Caco-2 (cell line): ENCODE data around the gene LRRC75A. TPM values are rescaled to one million over a fixed set of nuclear protein-coding genes. Genes with fewer than 3 reads are reported as not detected.

ENCODE experiments used
- BruUV-seq: library from RNA; stranded (reverse); fragments of 400-500 nt; replicated peaks from 2 replicates; lab custom pipeline; 2021; lab: Mats Ljungman, UMichigan
- CTCF ChIA-PET: fragments of 300-600 bp; sonication (Branson Sonifier 250); formaldehyde crosslinking; loops from one replicate; lab custom pipeline; 2022; ENCODE audit warnings: antibody characterized with exemption; lab: Charles Lee
- POLR2A ChIA-PET: fragments of 300-600 bp; sonication (Branson Sonifier 250); formaldehyde crosslinking; loops from one replicate; lab custom pipeline; 2022; ENCODE audit warnings: antibody characterized with exemption; lab: Charles Lee
- DNase-seq, 2 experiments: peaks; one replicate each; pipeline versions ENCODE4 v3.0.0 to v3.0.0-alpha.2; 2020 to 2022
- H3K27me3 ChIP-seq: replicated peaks from 2 replicates; pipeline ENCODE4 v1.6.0; 2011; ENCODE audit warnings: low read length; ENCODE audit not compliant: control insufficient read depth, insufficient read depth
- H3K36me3 ChIP-seq: 2 replicates; pipeline ENCODE4 v1.5.1; 2011; ENCODE audit warnings: low read length; ENCODE audit not compliant: control insufficient read depth, insufficient read depth
- H3K4me1 ChIP-seq: fragments of 250-450 bp; sonication (Bioruptor Pico); 2 replicates; pipeline ENCODE4 v1.5.1; 2020; ENCODE audit warnings: mild to moderate bottlenecking
- H3K4me3 ChIP-seq: 2 replicates; pipeline ENCODE4 v1.5.1; 2011; ENCODE audit warnings: low read depth, mild to moderate bottlenecking, control low read depth, low read length
- H3K9me3 ChIP-seq: fragments of 250-450 bp; sonication (Bioruptor Pico); 2 replicates; pipeline ENCODE4 v1.5.1; 2020; ENCODE audit warnings: mild to moderate bottlenecking, moderate library complexity
- H3K27ac Mint-ChIP-seq: one replicate; pipeline ENCODE4 v1.8.0; 2022; ENCODE audit warnings: mixed read lengths; ENCODE audit not compliant: unreplicated experiment
- H3K27me3 Mint-ChIP-seq: one replicate; pipeline ENCODE4 v1.8.0; 2022; ENCODE audit warnings: mixed read lengths; ENCODE audit not compliant: insufficient read depth, unreplicated experiment
- H3K36me3 Mint-ChIP-seq: one replicate; pipeline ENCODE4 v1.8.0; 2022; ENCODE audit warnings: mild to moderate bottlenecking, mixed read lengths; ENCODE audit not compliant: insufficient read depth, unreplicated experiment
- H3K4me1 Mint-ChIP-seq: one replicate; pipeline ENCODE4 v1.8.0; 2022; ENCODE audit warnings: low read depth, mixed read lengths; ENCODE audit not compliant: unreplicated experiment
- H3K4me3 Mint-ChIP-seq: one replicate; pipeline ENCODE4 v1.8.0; 2022; ENCODE audit warnings: mild to moderate bottlenecking, moderate library complexity, mixed read lengths; ENCODE audit not compliant: unreplicated experiment
- H3K9me3 Mint-ChIP-seq: one replicate; pipeline ENCODE4 v1.8.0; 2022; ENCODE audit warnings: mixed read lengths; ENCODE audit not compliant: unreplicated experiment
- intact Hi-C: fragments of 100-400 bp; cut with micrococcal nuclease; formaldehyde crosslinking; loops from one replicate; pipeline ENCODE4 v1.10.0; 2022; ENCODE audit not compliant: unreplicated experiment
- total RNA-seq: library from RNA; stranded (reverse); gene quantifications from 2 replicates; pipeline ENCODE4 v1.2.3, GENCODE V29; 2022
- TF ChIP-seq, protein P1 (sequence below), 2 experiments: fragments of 200-600 bp in 1 of 2; IDR thresholded peaks; 1 replicate in 1 of 2; 2 replicates in 1 of 2; pipeline versions ENCODE4 v1.5.1 to v1.8.0; 2011 to 2022; ENCODE audit warnings: antibody characterized with exemption in 1 of 2, control low read depth in 1 of 2, inconsistent platforms in 1 of 2, low read depth in 1 of 2, low read length in 1 of 2, mild to moderate bottlenecking in 1 of 2, moderate library complexity in 1 of 2; ENCODE audit not compliant: insufficient read depth in 1 of 2, severe bottlenecking in 1 of 2, unreplicated experiment in 1 of 2

Gene LRRC75A
- total RNA-seq, 1 experiment from 2014 or later: 4.5 TPM

DNA sequence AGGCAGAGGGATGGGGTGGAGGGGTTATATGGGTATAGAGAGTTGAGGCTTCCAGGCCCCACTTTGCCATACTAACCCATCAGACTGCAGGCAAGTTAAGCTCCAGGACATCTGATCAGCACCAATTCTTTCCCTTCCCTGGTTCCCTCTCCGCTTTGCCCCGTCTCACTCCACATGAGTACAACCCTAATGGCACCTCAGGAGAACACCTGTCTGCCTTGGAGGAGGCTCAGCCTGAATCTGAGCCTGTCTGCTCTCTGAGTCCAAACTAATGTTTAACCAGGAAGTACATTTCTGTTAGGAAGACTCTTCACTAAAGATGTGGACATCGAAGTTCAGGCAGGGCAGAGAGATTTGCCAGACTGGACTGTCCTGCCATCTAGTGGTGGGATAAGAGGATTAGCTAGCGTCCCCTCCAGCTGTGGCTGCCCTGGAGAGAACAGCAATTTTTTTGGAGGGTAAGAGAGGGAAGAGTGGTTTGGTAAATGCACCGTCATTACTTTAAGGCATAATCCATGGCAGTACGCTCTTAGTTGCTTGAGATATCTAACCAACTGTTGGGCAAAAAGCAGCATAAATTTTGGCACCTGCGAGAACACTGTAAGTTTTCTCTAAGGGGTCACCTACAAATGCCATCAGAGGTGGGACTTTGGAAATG is 29.2 kb upstream of the LRRC75A start:
- TF ChIP-seq, protein P1, sequence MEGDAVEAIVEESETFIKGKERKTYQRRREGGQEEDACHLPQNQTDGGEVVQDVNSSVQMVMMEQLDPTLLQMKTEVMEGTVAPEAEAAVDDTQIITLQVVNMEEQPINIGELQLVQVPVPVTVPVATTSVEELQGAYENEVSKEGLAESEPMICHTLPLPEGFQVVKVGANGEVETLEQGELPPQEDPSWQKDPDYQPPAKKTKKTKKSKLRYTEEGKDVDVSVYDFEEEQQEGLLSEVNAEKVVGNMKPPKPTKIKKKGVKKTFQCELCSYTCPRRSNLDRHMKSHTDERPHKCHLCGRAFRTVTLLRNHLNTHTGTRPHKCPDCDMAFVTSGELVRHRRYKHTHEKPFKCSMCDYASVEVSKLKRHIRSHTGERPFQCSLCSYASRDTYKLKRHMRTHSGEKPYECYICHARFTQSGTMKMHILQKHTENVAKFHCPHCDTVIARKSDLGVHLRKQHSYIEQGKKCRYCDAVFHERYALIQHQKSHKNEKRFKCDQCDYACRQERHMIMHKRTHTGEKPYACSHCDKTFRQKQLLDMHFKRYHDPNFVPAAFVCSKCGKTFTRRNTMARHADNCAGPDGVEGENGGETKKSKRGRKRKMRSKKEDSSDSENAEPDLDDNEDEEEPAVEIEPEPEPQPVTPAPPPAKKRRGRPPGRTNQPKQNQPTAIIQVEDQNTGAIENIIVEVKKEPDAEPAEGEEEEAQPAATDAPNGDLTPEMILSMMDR (IDR thresholded peaks at IDR 0.05; ENCODE audit: insufficient read depth in 1 of 2, low read depth in 1 of 2, low read length in 1 of 2, severe bottlenecking in 1 of 2, unreplicated experiment in 1 of 2): peak; percentile 86
- H3K36me3 Mint-ChIP-seq: no peaks in the 10 kb centered on the region
- no peak overlapping the region for H3K4me3 ChIP-seq
- no peak overlapping the region for H3K4me3 Mint-ChIP-seq
- peak; percentile 86 to 89 for DNase-seq
- CTCF ChIA-PET: interaction anchor here (0.6 to 3.9 kb wide), 17 partner anchors 12 to 168 kb away, joined by 3 to 72 read pairs (median 4); partner anchors contain the start of genes CENPV and LRRC75A
- H3K27me3 Mint-ChIP-seq: no peaks in the 10 kb centered on the region
- no peaks in the 10 kb centered on the region for H3K9me3 ChIP-seq
- POLR2A ChIA-PET: interaction anchor here (0.6 to 1.5 kb wide), 2 partner anchors 11 to 83 kb away, joined by 3 to 7 read pairs; no protein-coding TSS in a partner anchor
- BruUV-seq: no TSS peak
- peaks cover 14% of the 10 kb centered on the region for H3K4me1 Mint-ChIP-seq
- intact Hi-C loops: loop anchor here (1.0 kb wide), 4 partner anchors 68 to 158 kb away; no protein-coding TSS in a partner anchor
- no peak overlapping the region for H3K27ac Mint-ChIP-seq
- H3K36me3 ChIP-seq: no peaks in the 10 kb centered on the region
- peaks cover 1% of the 10 kb centered on the region for H3K9me3 Mint-ChIP-seq
- peaks cover 16% of the 10 kb centered on the region for H3K4me1 ChIP-seq
- no peaks in the 10 kb centered on the region for H3K27me3 ChIP-seq

DNA sequence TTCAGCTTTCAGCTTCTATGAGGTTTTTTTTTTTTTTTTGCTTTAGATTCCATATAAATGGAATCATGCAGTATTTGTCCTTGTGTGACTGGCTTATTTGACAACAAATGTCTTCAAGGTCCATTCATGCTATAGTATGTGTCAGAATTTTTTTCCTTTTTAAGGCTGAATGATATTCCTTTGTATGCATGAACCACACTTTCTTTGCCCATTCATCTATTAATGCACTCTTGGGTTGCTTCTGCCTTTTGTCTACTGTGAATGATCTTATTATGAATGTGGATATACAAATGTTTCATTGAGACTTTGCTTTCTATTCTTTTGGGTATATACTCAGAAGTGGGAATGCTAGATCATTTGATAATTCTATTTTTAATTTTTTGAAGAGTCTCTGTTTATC is 27.0 kb upstream of the LRRC75A start:
- no peak overlapping the region for H3K4me3 ChIP-seq
- CTCF ChIA-PET: interaction anchor here (0.7 to 3.9 kb wide), 3 partner anchors 17 to 67 kb away, joined by 3 to 72 read pairs (median 4); no protein-coding TSS in a partner anchor
- H3K36me3 ChIP-seq: no peaks in the 10 kb centered on the region
- Mint-ChIP-seq H3K4me1 (peaks cover 19% of the 10 kb centered on the region), H3K36me3 (no peaks in the 10 kb centered on the region), H3K27me3 (no peaks in the 10 kb centered on the region), H3K9me3 (peaks cover 10% of the 10 kb centered on the region), H3K27ac (no peak overlapping the region), H3K4me3 (no peak overlapping the region)
- BruUV-seq: no TSS peak
- H3K4me1 ChIP-seq: peaks cover 19% of the 10 kb centered on the region
- H3K27me3 ChIP-seq: no peaks in the 10 kb centered on the region
- POLR2A ChIA-PET: no interaction called here
- H3K9me3 ChIP-seq: no peaks in the 10 kb centered on the region
- TF ChIP-seq, protein P1 (IDR thresholded peaks at IDR 0.05; ENCODE audit: insufficient read depth in 1 of 2, low read depth in 1 of 2, low read length in 1 of 2, severe bottlenecking in 1 of 2, unreplicated experiment in 1 of 2): no peak
- no peak for DNase-seq
- intact Hi-C loops: no loop called here

DNA sequence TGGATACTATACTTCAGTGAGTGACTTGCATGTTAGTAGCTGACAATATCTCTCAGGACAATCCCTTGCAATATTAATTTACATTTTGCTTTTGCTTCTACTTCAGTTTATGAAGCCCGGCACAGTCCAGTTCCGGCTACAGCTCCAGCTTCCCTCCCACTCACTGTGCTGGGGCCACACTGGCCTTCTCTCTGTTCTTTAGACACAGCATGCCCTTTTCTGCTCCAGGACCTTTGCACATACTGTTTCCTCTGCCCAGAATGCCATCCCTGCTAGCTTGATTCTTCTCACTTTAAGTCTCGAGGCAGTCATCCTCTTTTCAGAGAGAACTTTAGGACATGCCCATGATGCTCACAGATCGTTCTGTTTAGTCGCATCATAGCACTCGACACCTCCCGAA is 25.5 kb upstream of the LRRC75A start:
- Histone ChIP-seq H3K27me3 (no peaks in the 10 kb centered on the region), H3K36me3 (no peaks in the 10 kb centered on the region), H3K4me3 (no peak overlapping the region), H3K9me3 (no peaks in the 10 kb centered on the region), H3K4me1 (peaks cover 21% of the 10 kb centered on the region)
- Mint-ChIP-seq H3K4me1 (peaks cover 19% of the 10 kb centered on the region), H3K36me3 (no peaks in the 10 kb centered on the region), H3K9me3 (peaks cover 15% of the 10 kb centered on the region), H3K4me3 (no peak overlapping the region), H3K27me3 (no peaks in the 10 kb centered on the region), H3K27ac (peak overlapping the region; percentile 27)
- intact Hi-C loops: no loop called here
- CTCF ChIA-PET: interaction anchor here (1.3 kb wide), 1 partner anchor 64 kb away, joined by 3 read pairs; no protein-coding TSS in a partner anchor
- BruUV-seq: no TSS peak
- TF ChIP-seq, protein P1 (IDR thresholded peaks at IDR 0.05; ENCODE audit: insufficient read depth in 1 of 2, low read depth in 1 of 2, low read length in 1 of 2, severe bottlenecking in 1 of 2, unreplicated experiment in 1 of 2): no peak
- no peak for DNase-seq
- POLR2A ChIA-PET: no interaction called here
